NCI-H2107 treated with DMSO at 0.1 percent for 48 hours (cell line): ENCODE data around the gene BEST2.

ENCODE experiments used
- DNase-seq: peaks from one replicate; lab custom pipeline; 2025; ENCODE audit not compliant: unreplicated experiment; lab: John Stamatoyannopoulos, UW

The BEST2 gene

DNA sequence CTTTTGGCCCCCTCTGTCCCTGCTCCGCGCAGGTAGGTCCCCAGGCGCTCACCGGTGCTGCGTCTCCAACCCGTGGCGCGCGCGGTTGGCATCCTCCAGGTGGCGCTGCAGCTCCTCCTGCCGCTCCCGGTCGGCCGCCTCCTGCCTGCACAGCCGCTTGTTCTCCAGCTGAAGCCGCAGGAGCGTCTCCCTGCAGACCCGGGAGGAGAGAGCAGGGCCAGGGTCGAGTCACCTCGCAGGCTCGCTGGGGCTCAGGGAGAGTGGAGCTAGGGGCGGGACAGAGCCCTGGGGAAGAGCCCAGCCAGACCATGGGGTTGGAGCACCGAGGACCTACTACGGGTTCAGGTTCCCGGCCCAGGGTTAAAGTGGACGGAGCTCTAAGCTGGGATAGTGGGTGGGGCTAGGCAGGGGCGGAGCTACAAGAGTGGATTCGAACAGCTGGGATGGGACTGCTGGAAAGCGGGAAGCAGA is 14.5 kb downstream of the BEST2 start:
- DNase-seq, result peak; percentile 41

- DNase-seq, result no peak
Observed at GRCh38 chr19:12767150-12767549, 15.6 kb downstream of the BEST2 start.

DNA sequence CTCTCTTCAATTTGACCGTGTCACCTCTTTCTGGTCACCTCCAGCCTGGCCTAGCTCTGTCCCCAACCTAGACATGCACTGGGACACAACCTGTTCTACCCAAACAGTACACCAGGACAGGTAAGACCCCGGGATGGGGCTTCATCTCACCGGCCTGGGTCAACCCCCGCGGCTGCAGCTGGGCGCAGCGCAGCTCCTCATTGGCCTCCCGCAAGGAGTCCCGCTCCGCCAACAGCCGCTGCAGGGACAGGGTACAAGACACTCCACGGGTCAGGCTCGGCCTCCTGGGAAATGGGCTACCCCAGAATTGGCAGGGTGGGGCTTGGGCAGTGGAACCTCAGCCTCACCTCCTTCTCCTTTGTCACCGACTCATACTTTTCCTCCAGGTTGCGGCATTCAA is 16.1 kb downstream of the BEST2 start:
- DNase-seq, result no peak

DNA sequence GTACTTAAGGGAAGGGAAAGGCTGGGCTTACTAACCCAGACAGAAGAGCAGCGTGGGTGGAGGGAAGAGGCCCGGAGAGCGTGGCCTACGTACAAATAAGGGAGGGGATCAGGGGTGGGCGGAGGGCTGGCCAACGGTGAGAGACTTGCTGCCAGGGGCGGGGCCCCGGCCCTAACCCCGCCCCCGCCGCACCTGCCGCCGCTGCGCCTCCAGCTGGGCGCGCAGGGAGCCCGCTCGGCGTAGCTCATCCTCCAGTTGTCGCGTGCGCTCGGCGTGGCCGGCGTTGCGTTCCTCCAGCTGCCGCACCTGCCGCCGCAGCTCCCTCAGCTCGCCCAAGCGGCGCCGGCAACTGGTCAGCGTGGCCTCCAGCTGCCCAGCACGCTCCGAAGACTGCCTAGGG is 18.1 kb downstream of the BEST2 start:
- peak; percentile 12 for DNase-seq

DNA sequence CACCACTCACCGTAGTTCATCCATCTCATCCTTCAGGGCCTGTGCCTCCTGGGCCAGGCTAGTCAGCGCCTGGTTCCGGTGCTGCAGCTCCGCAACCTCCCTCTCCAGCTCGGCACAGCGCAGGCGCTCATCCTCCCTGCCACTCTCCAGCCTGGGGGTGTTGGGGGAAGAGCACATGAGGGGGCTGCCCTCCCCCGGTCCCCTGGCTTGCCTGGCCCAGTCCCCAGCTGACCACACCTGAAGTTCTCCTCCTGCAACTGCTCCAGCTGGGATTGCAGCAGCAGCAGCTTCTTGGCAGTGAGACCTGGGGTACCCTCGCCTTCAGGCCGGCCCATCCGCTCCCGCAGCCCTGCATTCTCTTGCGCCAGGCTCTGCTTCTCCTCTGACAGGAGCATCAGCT is 19.3 kb downstream of the BEST2 start:
- DNase-seq, result no peak

DNA sequence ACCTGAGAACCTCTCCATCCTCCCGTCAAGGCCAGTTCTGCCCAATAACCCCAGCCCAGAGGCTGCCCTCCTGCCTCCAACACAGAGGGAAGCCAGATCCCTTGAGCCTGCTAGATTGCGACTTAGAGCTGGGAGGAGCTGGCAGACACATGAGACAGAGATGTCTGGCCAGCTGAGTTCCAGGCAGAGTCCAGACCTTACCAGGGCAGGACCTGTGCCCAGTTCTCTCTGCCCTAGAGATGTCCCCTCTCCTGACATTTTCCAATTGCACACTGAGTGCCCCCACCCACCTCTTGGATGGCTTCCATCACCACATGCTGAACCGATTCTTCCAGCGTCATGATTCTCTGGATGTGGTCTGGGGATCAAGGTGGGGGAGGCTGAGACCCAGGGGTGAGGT is 20.7 kb downstream of the BEST2 start:
- DNase-seq, result no peak

- DNase-seq, result no peak
Observed at GRCh38 chr19:12773571-12773970, 22.0 kb downstream of the BEST2 start.

DNA sequence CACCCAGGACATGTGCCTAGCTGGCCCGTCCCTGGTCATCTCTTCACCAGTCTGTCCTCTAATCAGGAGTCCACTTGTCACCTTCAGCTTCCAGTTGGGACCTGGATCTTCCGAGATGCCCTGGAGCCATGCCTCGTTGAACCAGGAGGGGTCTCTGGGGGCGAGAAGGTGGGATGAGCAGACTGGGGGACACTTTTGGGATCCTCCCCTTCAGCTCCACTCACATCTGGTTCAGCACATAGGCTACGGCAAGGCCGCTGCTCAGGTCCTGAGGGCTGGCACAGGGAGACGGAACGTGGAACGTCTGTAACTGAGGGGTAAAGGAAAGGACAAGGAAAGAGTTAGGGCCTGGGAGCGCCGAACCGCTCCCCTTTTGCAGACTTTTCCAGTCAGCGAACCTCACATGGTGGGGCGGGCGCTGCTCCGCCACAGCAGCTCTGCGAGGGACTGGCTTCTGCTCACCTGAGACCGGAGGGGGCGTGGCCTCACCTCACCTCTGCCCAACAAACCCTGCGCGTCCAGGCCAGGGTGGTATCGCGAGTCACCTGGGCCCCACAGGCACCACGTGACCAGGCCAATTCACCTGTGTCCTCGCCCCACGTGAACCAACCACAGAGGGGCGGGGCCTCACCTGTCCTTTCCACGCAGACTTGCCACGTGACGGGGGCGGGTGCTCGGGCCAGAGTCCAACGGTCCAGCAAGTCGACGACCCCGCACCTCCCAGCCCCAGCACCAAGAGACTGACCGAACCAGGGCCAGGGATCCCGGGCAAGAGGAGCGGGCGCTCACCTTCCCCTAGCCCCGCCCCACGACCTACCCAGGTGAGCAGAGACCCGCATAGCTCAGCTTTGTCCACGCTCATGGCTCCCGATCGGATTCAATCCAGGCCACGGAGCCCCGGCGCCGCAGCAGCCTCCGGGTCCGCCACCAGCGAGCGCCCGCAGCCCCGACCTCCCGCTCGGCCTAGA is 23.3 kb downstream of the BEST2 start, which contains the start of gene HOOK2:
HOOK2 (minus strand) TSS at position 965 of the 968 bp plus-strand sequence; CDS start at position 862, 103 bp downstream.
- DNase-seq, result peak; percentile 55

GRCh38 chr19:12777217-12778016 is 25.8 kb downstream of the BEST2 start:
- peak; percentile 80 for DNase-seq

DNA sequence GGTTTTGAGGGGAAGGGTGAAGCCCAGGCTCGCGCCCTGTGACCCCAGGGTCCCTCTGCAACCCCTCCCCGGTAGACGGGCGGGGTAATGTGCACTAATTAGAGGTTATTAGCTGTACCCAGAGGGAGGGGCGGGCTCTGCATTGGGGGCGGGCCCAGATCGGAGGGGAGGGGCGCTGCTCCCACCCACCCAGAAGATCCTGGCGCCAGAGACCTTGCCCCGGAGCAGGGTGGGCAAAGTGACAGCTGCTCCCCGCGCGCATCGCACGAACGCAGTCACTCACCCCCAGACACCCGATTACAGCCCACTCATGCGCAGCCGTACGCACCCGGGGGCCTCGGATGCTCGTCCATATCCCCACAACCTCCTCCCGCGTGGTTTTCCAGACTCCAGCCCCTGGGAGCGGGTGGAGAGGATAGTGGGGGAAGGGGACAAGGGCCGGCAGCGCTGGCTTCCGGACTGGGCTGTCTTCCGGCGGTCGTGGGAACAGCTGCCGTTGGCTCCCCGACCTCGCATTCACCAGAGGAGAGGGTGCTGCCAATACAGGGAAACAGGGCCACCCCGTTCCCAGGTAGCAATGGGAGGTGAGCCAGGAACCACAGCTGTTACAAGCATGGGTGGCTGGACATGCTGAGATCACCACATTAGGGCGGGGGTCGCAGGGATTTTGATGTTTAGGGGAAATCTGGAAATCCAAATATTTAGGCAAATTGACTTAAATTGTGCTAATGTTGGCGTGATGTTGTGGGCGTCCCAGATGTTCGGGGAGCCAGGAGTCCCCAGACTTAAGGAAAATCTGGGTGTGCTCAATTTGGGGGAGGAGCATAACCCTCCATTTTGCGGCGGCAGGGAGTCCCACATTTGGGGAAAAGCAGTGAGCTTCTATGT is 26.7 kb downstream of the BEST2 start:
- peak; percentile 65 for DNase-seq

DNA sequence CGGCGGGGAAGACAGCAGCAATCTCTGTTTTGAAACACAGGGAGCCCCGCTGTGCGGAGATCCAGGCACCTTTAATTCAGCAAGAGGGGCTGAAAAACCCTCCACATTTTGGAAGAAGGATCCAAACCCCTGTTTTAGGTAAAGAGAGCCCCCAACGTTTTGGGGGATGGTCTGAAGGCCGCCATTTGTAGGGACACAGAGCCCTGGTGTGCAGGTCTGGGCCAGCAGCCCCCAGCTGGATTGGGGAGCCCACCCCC is 27.2 kb downstream of the BEST2 start:
- DNase-seq, result no peak

DNA sequence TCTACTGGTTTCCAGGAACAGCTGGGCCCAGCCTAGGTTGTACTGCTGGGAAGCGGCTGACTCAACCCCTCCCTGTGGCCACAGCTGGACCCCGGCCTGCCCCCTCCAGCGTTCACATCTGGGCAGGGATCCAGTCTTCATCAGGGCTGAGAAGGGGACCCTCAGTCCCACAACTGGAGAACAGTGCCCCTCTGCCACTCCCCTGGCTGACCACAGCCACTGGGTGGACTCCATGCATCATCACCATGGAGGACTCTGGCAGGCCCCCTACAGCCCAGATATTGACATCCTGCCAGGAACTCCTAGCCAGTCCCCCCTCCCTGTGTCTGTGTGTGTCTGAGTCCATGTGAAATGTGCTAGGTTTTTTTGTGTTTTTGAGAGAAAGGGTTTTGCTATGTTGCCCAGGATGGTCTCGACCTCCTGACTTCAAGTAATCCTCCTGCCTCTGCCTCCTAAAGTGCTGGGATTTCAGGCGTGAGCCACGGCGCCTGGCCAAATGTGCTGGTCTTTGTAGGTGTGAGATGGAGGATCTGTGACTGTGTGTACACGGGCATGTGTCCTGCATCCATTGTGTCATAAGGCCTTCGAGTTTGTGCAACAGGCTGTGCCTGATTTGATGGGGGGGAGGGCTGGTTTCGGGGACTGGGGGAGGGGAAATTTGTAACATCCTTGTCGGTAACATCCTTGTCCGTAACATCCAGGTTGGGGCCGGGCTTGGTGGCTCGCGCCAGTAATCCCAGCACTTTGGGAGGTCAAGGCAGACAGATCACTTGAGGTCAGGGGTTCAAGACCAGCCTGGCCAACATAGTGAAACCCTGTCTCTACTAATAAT is 27.8 kb downstream of the BEST2 start:
- DNase-seq, result peak; percentile 25

DNA sequence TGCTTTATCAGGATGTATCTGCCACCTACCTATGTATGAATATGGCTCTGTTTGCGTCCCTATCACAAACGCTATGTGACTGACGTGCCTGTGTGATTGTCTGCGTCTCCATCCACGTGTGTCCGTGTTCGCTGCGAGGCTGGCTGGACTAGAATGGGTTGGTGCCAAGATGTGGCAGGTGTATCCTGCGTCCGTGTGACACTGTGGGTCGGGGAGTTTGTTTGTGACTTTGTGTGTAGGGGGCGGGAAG is 30.5 kb downstream of the BEST2 start:
- DNase-seq, result no peak

DNA sequence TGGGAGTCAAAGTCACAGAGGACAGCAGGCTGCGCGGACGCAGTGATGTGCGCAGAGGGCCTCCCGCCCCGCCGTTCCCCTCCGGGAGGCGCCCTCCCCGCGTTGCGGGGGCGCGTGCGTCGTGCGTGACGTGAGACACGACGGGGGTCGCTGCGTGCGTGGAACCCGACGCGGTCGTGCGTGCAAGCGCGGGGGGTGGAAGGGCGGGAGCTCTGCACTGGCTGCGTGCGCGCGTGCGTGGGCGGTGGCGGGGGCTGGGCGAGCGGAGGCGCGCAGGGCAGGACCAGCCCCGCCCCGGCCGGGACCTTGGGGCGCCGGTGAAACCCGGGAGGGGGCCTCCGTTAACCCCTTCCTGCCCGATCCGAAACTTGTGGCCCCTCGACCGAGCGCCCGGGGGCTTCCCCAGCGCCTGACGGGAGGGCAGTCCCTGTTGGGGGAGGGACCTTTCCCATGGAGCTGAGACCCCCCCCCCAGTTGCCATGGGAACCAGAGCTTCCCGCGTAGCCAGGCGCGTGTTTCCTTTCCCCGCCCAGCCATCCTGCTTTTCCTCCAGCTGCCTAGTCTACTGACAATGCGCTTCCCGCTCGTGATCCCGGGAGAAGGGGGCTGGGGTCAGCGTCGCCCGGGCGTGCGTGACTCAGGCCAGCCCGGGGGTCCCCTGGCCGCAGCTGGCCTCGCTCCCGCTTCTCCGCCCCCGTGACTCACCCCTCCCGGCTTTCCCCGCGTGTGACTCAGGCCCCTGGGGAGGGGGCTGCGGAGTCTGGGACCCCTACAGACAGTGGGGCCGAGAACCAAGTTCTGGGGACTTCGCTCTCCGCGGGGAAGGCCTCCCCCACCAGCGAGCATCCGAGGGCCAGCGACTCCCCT is 31.1 kb downstream of the BEST2 start:
- peak; percentile 40 for DNase-seq

GRCh38 chr19:12783291-12783848 is 31.8 kb downstream of the BEST2 start:
- no peak for DNase-seq

DNA sequence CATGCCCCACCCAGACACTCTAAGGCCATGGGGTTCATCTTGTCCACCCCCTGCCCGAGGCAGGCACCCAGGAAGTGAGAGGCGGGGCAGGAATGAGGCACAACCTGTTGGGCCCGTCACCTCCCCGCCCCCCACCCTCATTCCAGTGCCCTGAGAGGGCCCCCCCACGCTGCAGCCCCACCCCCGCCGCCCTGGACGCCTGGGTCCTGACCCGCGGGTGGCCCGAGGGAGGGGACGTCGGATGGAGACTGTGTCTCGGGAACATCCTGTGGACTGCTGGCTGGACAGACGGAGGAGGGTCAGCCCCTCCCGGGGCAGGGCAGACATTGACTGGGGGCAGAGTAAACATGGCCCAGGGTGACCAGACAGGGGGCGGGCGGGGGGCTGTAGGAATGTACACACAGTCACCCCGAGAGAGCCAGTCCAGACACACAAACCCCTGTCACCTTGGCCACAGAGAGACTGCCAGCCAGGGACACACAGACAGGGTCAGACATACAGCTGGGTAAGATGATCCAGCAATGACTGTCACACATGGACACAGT is 32.3 kb downstream of the BEST2 start:
- DNase-seq, result no peak

DNA sequence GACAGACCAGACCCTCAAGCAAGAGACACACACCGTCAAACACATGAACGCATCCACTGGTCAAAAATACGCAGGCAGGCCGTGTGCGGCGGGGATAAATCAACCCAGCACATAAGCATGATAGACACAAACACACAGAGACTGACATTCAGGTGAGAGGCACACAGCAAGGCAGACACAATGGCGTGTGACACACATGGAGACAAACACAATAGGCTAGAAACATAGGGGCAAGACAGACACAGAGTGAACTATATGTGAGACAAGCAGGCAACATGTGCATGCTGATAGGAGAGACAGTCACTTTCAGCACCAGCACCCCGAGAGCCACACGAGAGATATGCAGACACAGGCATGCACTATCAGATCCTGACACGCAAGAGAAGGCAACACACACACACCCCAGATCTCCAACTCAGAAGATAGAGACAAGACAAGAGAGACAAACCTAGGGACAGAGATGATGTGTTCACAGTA is 32.8 kb downstream of the BEST2 start:
- no peak for DNase-seq

DNA sequence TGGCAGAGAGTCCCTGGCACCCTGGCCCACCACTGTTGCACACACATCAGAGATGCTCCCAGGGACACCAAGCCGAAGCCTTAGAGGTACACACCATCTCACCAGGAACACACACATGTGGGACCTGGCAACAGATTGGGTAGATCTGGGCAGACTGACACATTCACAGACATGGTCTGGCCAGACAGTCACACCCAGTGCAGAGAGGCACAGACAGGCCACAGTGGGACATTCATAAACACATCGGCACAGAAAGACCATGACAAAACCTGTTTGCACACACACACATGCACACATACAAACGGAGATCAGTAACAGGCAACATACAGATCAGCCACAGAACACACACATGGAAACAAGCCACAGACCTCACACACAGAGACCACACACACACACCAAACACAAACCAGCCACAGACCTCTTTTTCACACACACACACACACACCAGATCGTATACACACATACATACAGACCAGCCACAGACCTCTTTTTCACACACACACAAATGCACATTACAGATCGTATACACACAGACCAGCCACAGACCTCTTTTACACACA is 33.4 kb downstream of the BEST2 start:
- no peak for DNase-seq
